ENCODE measurements around the gene FBXL19.

- no peak for TF ChIP-seq EZH2 (IDR thresholded peaks at IDR 0.05; ENCODE audit: low read length)
- TF ChIP-seq, protein P1, sequence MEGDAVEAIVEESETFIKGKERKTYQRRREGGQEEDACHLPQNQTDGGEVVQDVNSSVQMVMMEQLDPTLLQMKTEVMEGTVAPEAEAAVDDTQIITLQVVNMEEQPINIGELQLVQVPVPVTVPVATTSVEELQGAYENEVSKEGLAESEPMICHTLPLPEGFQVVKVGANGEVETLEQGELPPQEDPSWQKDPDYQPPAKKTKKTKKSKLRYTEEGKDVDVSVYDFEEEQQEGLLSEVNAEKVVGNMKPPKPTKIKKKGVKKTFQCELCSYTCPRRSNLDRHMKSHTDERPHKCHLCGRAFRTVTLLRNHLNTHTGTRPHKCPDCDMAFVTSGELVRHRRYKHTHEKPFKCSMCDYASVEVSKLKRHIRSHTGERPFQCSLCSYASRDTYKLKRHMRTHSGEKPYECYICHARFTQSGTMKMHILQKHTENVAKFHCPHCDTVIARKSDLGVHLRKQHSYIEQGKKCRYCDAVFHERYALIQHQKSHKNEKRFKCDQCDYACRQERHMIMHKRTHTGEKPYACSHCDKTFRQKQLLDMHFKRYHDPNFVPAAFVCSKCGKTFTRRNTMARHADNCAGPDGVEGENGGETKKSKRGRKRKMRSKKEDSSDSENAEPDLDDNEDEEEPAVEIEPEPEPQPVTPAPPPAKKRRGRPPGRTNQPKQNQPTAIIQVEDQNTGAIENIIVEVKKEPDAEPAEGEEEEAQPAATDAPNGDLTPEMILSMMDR (optimal IDR thresholded peaks at IDR 0.05 in 1 of 3, IDR thresholded peaks at IDR 0.05 in 1 of 3, conservative IDR thresholded peaks at IDR 0.05 in 1 of 3; ENCODE audit: extremely low read depth in 1 of 3, insufficient read depth in 2 of 3, low read length in 3 of 3), result no peak
Observed at GRCh38 chr16:30907064-30907463, 16.3 kb upstream of the FBXL19 start.
